GM21423 (cell line): ENCODE measurements around the gene ABR.
"Not testable (repeated sequence)": the region's sequence is repeated elsewhere in the genome, so short reads cannot be mapped to it uniquely, and the experiment has no call there.

Experiments used
- ATAC-seq: cut with Tn5 transposase; IDR thresholded peaks from one replicate; pipeline ENCODE4 v1.9.1; 2021; ENCODE audit warnings: mild to moderate bottlenecking, moderate library complexity; ENCODE audit not compliant: unreplicated experiment

The ABR gene

DNA sequence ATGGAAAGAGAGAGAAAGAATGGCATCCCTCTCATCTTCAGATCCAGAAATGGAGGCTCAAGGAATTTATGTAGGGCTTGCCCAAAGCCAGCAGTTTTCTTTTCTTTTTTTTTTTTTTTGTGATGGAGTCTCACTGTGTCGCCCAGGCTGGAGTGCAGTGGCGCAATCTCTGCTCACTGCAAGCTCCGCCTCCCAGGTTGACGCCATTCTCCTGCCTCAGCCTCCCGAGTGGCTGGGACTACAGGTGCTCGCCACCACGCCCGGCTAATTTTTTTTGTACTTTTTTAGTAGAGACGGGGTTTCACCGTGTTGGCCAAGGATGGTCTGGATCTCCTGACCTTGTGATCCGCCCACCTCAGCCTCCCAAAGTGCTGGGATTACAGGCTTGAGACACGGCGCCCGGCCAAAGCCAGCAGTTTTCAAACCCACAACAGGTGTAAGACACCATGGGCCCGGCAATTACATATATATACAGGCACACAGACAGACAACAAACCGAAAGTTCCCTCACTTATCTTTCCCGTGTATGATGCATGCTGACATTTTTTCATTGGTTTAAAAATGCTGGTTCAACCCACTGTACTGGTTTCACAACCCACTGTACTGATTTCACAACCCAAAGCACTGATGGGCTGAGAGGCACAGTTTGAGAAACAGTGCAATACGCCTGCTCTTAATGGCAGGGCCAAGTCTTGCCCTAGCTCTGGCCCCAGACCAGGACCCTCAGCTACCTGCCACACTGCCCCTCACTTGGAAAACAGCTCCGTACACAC is 81.6 kb downstream of the ABR start:
- ATAC-seq = not testable (repeated sequence)

DNA sequence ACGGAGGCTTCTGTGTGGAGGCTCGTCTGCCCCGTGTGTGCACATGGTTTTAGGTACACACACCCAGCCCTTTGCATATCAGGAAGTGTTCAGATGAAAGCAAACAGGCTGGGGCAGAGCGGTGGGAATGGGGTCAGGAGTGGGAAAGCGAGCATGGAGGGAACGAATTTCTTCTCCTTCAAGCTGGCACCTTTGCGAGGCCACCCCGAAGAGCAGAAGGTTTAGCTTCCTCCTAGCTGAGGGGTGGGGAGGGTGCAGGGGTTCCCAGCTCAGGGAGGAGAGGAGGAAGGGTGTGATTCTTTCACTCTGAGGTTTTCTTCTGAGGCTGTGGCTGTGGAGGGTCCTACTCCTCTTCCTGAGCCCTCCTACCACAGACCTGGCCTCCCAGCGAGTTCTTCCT is 83.6 kb downstream of the ABR start:
- ATAC-seq = no peak

DNA sequence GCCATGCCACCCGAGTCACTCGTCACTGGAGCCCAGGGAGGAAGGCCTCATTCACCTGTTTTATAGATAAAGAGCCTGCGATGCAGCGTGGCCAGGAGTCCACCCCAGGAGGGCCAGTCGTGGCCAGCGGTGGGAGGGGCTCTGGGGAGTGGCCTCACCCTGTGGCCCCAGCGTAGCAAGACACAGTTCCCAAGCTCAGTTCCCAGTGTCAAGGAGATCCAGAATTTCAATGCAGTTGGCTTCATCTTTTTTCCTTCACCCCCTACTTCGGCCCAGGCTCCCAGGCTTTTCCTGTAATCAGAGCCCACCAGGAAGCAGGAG is 84.0 kb downstream of the ABR start:
- ATAC-seq = no peak

DNA sequence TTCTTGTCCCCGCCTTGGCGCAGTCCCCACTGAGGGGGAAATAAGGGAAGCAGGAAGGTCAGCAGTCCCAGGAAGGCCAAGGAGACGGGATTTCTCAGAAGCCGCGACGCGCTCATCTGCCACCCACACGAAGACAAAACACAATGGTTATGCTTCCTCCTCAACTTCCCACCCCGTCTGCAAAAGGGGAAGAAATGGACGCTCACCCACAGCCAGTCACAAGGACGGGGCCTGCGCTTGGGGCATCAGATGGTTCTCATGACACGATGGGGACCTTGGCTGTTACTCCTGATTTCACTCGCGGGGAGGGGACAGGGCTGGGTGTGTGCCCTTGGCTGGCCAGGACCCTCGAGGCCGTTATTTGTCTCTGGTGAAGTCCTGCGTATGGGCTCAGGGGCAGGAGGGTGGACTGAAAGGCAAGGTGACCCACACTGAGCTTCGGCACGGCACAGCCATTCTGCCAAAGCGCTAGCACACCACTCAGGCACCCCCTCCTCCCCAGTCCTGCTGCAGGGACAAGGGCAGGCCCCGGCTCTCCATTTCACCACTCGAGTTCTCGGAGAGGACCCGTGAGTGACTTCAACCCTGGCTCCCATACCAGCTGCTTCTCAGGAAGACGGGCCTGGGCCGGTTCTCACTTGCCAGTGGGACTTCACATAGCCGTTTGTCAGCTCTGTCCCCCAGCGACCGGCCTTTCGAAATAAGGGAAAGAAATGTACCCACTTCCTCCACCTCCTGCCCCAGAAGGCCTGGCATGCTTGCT is 84.5 kb downstream of the ABR start:
- no peak for ATAC-seq

DNA sequence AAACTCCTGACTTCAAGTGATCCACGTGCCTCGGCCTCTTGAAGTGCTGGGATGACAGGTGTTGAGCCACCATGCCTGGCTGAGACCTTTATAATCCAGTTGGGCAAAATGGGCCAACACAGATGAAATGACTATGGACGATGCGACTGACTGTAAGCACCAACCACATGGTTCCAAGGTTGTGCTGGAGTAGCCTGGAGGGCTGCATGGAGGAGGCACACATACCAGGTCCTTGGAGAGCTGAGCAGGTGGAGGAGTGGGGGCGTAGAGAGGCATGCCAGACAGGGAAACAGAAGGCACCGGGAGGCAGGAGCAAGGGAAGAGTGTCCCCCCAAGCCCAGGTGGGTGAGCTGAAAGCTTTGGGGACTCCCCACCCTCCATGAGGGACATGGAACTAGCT is 85.2 kb downstream of the ABR start:
- no peak for ATAC-seq

DNA sequence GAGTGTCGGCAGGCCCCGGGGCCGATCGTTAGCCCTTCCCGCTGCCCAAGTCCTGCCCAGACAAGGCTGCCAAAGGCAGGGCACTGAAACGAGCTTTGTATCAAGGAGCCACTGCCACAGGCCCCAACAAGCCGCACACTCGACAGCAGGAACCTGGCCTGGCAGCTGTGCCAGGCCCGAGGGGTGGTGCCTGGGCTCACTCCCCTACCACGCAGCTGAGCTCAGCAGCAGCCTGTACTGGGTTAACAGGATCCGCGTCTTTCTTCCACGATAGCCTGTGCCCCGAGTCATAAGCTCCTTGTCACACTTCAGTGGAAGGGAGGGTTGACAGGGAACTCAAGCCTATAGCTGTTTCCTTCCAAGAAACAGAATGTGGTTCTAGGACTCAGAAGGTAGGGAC is 87.9 kb downstream of the ABR start:
- ATAC-seq = no peak

DNA sequence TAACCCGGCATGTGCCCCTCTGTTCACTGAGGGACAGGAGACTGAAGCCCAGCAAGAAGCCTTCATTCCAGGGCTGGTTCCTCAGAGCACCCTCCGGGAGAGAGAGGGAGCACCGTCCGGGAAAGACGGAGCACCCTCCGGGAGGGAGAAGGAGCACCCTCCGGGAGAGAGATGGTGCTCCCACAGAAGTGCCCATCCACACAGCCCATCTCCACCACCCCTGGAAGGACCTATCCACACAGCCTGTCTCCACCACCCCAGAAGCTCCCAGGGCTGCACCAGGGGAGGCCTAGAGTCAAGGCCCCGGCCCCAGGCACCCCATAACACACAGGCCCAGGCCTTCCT is 88.6 kb downstream of the ABR start:
- ATAC-seq = no peak

DNA sequence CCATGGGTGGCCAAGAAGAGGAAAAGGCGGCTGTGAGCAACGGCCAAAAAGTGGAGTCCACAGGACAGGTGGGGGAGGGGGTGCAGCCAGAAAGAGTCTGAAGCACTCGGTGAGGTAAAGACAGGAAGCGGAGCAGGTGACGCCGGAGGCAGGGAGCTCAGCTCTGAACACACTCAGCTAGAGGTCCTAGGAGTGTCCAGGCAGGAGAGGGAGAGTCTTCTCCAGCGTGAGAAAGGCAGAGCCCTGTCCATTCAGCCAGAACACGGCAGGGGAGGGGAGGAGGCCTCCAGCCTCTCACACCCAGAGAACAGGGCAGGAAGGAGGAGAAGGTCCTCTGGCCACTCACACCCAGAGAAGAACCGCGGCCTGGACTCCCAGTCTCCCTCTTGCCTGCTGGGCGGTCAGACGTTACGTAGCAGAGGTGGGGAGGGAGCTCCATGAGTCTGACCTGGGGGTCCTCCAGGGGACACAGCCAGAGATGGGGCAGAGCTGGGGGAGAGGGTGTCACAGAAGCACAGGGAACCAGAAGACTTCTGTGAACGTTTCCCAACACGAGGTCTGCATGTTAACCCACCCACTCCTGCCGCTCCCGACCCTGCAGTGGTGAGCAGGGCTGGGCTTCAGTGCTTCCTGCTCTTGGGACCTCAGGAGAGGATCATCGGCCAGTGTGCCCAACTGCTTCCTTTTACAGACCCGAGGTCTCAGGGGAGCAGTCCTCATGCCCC is 89.2 kb downstream of the ABR start:
- ATAC-seq = no peak

DNA sequence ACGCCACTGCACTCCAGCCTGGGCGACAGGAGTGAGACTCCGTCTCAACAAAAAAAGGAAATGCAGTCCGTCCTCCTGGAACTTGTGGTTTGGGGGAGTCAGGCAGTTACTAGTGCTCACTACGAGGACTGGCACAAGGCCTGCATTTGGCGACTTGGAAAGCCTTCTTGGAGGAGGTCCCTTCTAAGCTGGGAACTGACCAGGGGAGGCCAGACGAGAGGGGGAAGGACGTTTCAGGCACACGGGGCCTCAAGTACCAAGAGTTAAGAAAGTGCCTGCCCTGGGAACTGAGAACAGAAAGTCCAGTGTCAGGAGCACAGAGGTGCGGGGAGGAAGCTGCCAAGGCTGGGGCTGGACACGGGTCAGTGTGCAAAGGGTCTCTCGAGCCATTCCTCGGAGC is 89.9 kb downstream of the ABR start:
- ATAC-seq = no peak

DNA sequence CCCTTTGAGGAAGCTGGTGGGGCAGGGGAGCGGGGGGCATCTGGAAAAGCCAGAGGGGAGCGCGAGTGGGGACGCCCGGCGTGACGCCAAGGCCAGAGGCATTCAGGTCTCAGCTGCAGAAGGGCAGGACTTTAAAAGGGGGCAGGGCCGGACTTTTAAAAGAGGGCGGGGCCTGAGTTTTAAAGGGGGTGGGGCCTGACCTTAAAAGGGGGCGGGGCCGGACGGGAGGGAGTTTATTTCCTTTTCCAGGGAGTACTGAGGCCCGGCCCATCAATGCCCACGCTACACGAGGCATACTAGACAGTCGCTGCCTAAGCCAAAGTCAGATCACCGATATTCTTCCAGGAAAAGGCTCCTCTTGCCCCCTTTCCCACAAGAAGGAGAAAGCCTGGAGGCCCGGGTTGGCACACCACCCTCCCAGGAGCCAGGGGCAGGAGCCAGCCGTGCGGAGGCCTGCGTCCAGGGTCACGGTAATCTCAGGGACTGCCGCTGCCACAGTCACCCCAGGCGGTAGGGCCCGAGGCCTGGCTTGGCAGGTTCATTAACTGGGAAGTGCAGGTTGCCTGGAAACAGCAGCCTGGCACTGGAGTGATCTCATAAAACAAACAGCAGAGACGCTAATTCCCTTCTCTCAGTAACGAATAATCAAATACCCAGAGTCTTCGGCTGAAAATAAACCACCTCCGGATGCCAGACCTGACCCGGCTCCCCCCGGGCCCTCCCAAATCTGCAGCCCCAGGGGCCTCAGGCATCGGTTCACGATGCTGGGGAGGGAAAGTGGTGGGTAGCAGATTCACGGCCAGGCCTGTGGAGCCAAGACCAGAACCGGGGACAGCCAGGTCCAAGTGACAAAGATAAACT is 92.2 kb downstream of the ABR start:
- ATAC-seq = no peak

DNA sequence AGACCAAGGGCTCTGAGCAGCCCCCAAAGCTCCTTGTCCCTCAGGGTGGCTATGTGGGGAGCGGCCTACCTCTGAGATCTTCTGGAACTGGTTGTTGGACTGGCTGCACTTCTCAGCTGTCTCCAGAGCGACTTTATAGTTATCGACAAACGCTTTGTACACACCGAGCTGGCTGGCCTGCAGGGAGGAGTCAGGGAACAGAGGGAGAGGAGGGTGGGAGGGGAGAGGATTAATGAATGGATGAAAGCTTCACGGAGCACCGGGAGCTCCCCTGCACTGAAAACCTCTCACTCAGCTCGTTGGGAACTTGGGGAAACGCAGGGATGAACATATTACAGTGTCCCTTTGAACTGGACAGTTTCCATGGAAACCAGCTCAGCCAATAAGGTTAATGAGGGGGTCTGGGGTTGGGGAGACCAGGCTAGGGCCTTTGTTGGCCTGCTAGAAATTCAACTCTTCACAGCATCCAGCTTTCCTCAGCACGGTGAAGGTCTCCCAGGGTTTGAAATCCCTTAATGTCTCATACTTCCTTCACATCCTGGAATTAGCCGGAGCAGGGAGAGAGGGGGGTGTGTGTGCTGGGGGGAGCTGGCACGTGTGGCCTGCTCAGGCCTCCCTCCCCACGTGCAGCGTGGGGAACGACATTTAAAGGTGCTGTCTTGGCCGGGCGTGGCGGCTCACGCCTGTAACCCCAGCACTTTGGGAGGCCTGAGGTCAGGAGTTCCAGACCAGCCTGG is 96.2 kb downstream of the ABR start:
- ATAC-seq = no peak

DNA sequence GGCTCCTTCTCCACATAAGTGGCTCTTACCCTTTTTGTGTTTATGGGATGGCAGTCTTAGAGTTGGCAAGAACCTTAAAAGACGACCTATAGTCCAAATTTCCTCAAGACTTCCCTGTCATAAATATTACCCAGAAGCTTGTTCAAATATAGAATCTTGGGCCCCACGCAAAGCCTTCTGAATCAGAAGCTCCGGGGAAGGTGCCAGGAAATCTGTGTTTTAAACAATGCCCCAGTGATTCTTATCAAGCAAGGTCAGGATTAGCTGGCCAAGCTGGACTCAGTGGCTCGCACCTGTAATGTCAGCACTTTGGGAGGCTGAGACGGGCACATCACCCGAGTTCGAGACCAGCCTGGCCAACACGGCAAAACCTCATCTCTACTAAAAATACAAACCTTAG is 97.2 kb downstream of the ABR start:
- ATAC-seq = no peak

DNA sequence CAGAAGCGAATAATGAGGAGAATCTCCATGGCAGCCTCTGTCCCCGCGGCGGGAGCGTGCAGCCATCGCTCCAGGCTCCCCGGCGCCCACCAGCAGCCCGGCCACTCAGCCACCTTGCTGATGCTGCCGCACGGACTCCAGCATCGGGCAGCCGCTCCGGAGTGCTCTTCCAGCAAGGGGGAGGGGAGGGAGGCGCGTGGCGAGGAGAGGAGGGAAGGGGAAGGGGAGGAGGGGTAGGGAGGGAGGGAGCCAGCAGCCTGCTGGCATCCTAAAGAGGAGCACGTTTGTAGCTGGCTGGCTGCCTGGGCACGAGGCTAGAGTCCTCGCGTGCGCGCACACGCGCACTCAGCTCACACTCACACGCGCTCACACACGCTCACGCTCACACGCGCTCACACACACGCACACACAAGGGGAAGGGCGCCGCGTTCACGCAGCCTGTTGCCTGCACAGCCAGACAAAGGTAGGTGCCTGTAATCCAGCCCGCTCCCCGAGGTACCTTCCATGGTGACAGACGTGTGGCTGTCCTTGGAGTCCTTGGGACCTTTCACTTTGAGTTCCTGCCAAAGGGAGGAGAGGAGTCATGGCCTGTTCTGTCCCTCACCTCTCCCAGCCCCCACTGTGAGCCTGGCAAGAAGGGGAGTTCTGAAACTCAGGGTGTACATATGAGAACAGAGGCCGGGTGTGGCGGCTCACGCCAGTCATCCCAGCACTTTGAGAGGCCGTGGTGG is 100.8 kb downstream of the ABR start:
- ATAC-seq = no peak

DNA sequence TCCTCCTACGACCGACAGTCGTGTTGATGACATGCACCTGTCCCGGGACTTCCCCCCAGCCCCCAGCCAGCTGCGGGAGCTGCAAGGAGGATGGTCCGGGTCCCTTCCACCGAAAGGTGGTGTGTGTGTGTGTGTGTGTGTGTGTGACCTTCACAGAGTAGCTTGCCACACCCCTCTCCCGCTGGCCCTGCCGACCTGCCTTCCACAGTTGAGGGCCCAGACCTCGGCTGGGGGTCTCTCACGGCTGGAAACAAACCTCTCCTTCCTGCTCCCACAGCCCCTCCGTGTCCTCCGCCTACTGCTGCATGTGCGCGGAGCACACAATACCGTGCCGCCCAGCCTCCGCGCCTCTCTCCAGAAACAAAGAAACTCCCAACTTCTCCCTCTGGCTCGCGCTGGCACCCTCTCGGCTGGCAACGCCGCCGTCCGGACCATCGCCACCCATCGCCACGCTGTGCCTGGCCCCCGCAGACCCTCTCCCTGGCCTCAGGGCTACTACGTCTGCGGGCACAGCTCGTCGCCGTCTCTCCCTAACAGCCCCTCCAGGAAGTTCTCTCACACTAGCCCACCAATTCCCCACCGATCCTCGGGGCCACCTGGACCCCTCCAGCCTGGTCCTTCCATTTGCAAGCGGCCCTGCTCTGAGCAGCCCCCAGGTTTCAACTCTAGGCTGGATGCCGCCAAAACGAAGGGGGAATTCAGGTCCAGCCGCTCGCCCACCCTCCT is 101.6 kb downstream of the ABR start:
- ATAC-seq = no peak

DNA sequence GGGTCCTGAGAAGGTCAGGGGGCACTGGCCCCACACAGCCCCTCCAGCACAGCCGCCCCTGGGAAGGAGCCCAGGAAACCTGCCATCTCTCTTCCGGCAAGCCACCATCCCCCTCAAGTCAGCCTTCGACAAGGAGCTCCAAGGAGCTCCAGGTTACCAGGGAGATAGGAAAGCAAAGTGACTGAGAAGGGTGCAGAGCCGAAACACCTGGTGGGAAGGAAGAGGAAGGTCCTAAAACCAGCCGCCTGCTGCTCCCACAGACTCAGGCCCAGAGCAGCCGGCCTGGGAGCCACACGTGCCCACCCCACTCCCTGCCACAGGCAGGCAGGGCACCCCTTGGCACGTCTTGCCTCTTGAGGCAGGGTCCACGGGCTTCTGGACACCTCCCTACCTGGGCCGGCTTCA is 102.2 kb downstream of the ABR start:
- ATAC-seq = no peak

DNA sequence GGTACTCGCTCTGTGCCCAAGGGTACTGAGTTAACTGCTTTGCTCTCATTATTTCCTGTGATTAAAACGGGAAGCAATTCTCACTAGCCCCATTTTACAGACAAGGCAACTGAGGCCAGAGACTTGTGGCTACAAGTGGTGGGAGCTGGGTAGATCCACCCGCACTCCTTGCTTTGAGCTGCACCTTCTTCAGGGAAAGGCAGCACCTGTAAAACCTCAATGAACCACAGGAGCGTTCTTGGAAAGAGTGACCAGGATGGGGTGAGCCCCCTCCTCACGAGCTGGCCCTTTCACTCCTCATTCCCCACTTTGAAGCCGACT is 102.8 kb downstream of the ABR start:
- ATAC-seq = no peak

DNA sequence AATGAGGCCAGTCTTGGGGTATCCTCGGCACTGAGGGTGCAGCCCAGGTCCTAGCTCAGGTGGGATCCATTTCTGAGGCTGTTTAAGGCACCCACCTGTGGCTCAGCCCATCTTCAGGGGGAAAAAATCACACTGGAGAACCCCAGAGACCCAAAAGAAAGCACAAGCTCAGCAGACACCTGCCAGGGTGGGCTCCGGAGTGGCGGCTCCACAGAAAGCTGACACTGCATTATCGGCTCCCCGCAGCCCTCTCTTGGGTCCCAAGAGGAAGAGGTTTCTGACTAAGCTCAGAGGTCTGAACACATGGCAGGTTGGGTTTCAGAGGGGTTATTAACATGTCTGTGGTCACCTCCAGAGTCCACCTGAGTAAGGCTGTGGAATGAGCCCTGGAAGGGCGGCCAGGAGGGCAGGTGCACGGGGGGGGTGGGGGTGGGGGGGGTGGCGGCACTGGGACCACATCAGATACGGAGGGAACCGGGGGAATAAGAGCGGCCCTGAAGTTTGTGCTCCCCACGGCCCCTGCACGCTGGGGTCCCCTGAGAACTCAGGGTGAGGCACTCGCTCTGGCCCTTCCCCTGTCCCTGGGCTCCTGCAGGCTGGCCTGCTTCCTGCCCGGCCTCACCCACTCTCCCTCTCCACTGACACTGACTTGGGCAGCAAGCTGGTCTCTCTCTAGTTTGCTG is 103.3 kb downstream of the ABR start:
- ATAC-seq = no peak

DNA sequence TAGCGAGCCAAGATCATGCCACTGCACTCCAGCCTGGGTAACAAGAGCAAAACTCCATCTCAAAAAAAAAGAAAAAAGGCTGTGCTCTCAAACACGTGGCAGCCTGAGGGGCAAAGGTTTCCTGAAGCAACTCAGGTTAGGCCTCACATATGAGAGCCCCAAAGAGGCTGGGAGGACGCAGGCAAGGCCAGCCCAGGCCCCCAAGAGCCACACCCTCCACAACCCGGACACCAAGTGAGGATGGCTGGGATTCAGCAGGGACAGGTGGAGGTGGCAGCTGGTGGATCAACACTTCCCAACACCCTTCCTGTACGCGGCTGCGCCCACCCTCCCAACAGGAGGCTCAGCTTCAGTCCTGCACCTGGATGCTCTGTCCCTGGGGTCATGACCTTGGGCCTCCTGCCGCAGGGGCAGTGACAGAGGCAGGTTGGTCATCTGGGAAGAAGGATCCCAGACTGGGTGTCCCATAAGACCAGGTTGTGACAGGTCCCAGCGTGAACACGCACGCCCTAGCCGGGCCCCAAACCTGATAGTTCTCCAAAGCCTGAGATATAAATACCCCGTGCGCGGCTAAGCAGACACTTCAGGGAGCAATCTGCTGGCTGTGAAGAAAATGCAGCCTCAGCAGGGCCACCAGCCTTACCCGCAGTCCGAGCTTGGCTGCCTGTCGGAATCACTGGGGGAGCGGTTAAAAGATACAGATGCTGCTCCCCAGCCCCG is 104.7 kb downstream of the ABR start:
- ATAC-seq = no peak
